CD14-positive monocyte (primary cell): ENCODE results near the gene SMYD3. TPM values are rescaled to one million over a fixed set of nuclear protein-coding genes. Genes with fewer than 3 reads are reported as not detected.

Experiments used
- DNase-seq, 3 donors: peaks; one replicate each; pipeline ENCODE4 v3.0.0-alpha.2; 2011 to 2022
- H2AFZ ChIP-seq: 2 replicates; pipeline ENCODE4 v1.6.0; 2012; ENCODE audit warnings: mild to moderate bottlenecking, low read depth, low read length, inconsistent platforms; ENCODE audit not compliant: insufficient read depth, poor library complexity, severe bottlenecking
- H3K27ac ChIP-seq, 2 donors: 1 replicate in 1 of 2; 2 replicates in 1 of 2; pipeline ENCODE4 v1.5.1; 2012 to 2013; ENCODE audit warnings: low read length in 2 of 2, control low read depth in 1 of 2, inconsistent platforms in 1 of 2, low read depth in 1 of 2, mild to moderate bottlenecking in 1 of 2
- H3K27me3 ChIP-seq, 2 donors: one replicate each; pipeline versions ENCODE4 v1.6.0 to v1.6.1; 2011 to 2013; ENCODE audit warnings: low read length in 2 of 2; ENCODE audit not compliant: control insufficient read depth in 2 of 2, insufficient read depth in 2 of 2
- H3K36me3 ChIP-seq, 2 donors: replicated peaks in 1 of 2; 1 replicate in 1 of 2; 2 replicates in 1 of 2; pipeline versions ENCODE4 v1.5.1 to v1.6.1; 2012 to 2013; ENCODE audit warnings: low read length in 2 of 2, control low read depth in 1 of 2, inconsistent platforms in 1 of 2, mild to moderate bottlenecking in 1 of 2; ENCODE audit not compliant: insufficient read depth in 2 of 2, control insufficient read depth in 1 of 2
- H3K4me1 ChIP-seq, 2 donors: 1 replicate in 1 of 2; 2 replicates in 1 of 2; pipeline versions ENCODE4 v1.5.1 to v1.6.1; 2012 to 2013; ENCODE audit warnings: low read length in 2 of 2, control low read depth in 1 of 2, inconsistent platforms in 1 of 2, mild to moderate bottlenecking in 1 of 2, moderate library complexity in 1 of 2; ENCODE audit not compliant: insufficient read depth in 2 of 2, control insufficient read depth in 1 of 2
- H3K4me2 ChIP-seq: replicated peaks from 2 replicates; pipeline ENCODE3; 2012; ENCODE audit warnings: low read length, moderate library complexity, mild to moderate bottlenecking; ENCODE audit not compliant: poor library complexity, severe bottlenecking; ENCODE audit errors: extremely low read depth
- H3K4me3 ChIP-seq, 3 experiments: fragments of 200-600 bp in 1 of 3; sonication (generic) in 1 of 3; replicated peaks in 1 of 3; 1 replicate in 2 of 3; 2 replicates in 1 of 3; pipeline ENCODE4 v1.5.1; 2011 to 2013; ENCODE audit warnings: low read length in 3 of 3, mild to moderate bottlenecking in 3 of 3, control low read depth in 2 of 3, low read depth in 2 of 3, inconsistent platforms in 1 of 3, moderate library complexity in 1 of 3
- H3K79me2 ChIP-seq: 2 replicates; pipeline ENCODE4 v1.6.0; 2012; ENCODE audit warnings: mild to moderate bottlenecking, control low read depth, inconsistent platforms, low read length, moderate library complexity; ENCODE audit not compliant: insufficient read depth
- H3K9ac ChIP-seq: 2 replicates; pipeline ENCODE4 v1.6.0; 2017; ENCODE audit warnings: low read length, mild to moderate bottlenecking; ENCODE audit not compliant: insufficient read depth, poor library complexity, severe bottlenecking
- H3K9me3 ChIP-seq, 2 donors: replicated peaks in 1 of 2; 1 replicate in 1 of 2; 2 replicates in 1 of 2; pipeline versions ENCODE4 v1.5.1 to v1.6.1; 2012 to 2013; ENCODE audit warnings: low read length in 2 of 2, control low read depth in 1 of 2; ENCODE audit not compliant: control insufficient read depth in 1 of 2, insufficient read depth in 1 of 2
- H4K20me1 ChIP-seq: 2 replicates; pipeline ENCODE4 v1.6.0; 2012; ENCODE audit warnings: mild to moderate bottlenecking, low read length, control low read depth, moderate library complexity; ENCODE audit not compliant: insufficient read depth
- H3K27ac Mint-ChIP-seq, 7 donors: one replicate each; pipeline ENCODE4 v1.8.0; 2020; ENCODE audit warnings: mild to moderate bottlenecking in 7 of 7, mixed read lengths in 7 of 7, moderate library complexity in 6 of 7, inconsistent platforms in 2 of 7
- H3K27me3 Mint-ChIP-seq, 3 donors: one replicate each; pipeline ENCODE4 v1.8.0; 2021 to 2022; ENCODE audit warnings: low read depth in 3 of 3, mild to moderate bottlenecking in 3 of 3, mixed read lengths in 3 of 3, moderate library complexity in 3 of 3, inconsistent platforms in 1 of 3
- H3K36me3 Mint-ChIP-seq, 2 donors: one replicate each; pipeline ENCODE4 v1.8.0; 2020; ENCODE audit warnings: mixed read lengths in 2 of 2, inconsistent platforms in 1 of 2, mild to moderate bottlenecking in 1 of 2
- H3K4me1 Mint-ChIP-seq: one replicate; pipeline ENCODE4 v1.8.0; 2020; ENCODE audit warnings: mild to moderate bottlenecking, mixed read lengths
- H3K4me3 Mint-ChIP-seq, 2 donors: one replicate each; pipeline ENCODE4 v1.8.0; 2020; ENCODE audit warnings: mild to moderate bottlenecking in 2 of 2, mixed read lengths in 2 of 2, moderate library complexity in 1 of 2
- H3K9me3 Mint-ChIP-seq, 7 donors: one replicate each; pipeline ENCODE4 v1.8.0; 2020 to 2022; ENCODE audit warnings: mixed read lengths in 7 of 7, mild to moderate bottlenecking in 6 of 7, moderate library complexity in 6 of 7, inconsistent platforms in 2 of 7
- CTCF ChIP-seq: fragments of 200-600 bp; IDR thresholded peaks from one replicate; pipeline ENCODE4 v1.8.0; 2022; ENCODE audit warnings: antibody characterized with exemption, mild to moderate bottlenecking
- WGBS: methylation state at CpG from one replicate; pipeline ENCODE4 v1.1.5; 2013; ENCODE audit warnings: missing lambda C conversion rate; ENCODE audit not compliant: insufficient coverage; 5-methylcytosine and 5-hydroxymethylcytosine counted together
- intact Hi-C, 2 donors: fragments of 100-400 bp; cut with micrococcal nuclease; formaldehyde crosslinking; loops; one replicate each; pipeline versions ENCODE4 v1.15.0 to v1.15.1; 2023
- polyA plus RNA-seq, 3 donors: library from polyadenylated mRNA; depleted of rRNA in 1 of 3; unstranded in 2 of 3; stranded (reverse) in 1 of 3; fragments of 300-500 nt in 2 of 3; fragments of >200 nt in 1 of 3; fragmentation: Illumina TruSeq in 2 of 3; gene quantifications; 1 replicate in 2 of 3; 2 replicates in 1 of 3; pipeline ENCODE4 v1.2.3, GENCODE V29; 2012 to 2021

Gene SMYD3
- polyA plus RNA-seq, 3 donors = 2.7 to 8.4 (median 4.0) TPM

DNA sequence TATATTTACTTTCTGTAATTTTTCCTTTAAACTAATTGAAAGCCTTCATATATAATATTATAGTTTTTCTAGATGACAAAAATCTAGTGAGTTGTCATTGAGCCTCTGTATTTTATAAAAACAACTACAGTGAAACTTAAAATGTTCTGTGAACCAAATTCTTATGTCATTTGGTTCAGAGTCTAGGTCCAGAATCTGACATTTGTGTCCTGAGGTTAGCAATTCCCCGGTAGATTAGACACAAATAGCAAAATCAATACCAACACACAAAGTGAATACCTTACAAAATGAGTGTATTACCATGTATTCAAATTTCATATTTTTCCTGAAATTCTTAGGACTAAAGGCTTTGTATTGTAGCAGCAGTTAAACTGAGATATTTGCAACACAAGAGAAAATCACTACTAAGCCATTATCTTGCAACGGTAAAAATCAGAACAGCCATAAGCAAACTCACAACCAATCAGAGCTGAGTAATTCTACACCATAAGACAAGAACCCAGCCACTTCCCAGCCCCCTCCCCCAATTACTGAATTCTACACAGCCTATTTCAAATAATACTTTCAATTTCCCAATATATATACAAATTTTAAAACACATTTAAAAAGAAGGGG is 573.5 kb downstream of the SMYD3 start:
- WGBS = 100% methylated on average over 1 of the region's 2 CpGs
- H3K9me3 Mint-ChIP-seq = no peaks in the 10 kb centered on the region
- intact Hi-C loops = no loop called here

DNA sequence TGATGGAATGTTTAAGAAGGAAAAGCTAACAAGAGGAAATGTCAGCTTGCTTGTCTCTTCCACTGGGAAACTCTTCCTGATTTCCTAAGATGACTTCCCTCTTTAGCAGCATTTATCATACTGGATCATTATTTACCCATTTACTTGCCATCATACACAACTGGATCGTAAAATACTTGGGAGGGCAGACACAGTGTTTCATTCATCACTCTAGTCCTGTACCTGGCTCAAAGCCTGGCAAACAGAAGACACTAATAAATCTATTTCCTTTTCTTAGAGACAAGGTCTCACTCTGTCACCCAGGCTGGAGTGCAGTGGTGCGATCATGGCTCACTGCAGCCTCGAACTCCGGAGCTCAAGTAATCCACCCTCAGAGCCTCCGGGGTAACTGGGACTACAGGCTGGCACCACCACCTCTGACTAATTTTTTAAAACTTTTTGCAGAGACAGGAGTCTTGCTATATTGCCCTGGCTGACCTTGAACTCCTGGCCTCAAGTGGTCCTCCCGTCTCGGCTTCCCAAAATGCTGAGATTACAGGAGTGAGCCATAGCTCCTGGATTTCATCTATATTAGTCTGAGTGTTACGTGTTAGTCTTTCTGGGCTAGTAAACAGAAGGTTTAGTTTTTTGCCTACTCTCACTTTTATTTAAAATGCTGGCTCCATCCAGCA is 574.6 kb downstream of the SMYD3 start:
- Mint-ChIP-seq H3K36me3 (peaks cover 0 to 5% of the 10 kb centered on the region in 2 donors), H3K27me3 (peaks cover 0 to 1% (median 0%) of the 10 kb centered on the region in 3 donors), H3K4me1 (no peaks in the 10 kb centered on the region), H3K27ac (no peak overlapping the region), H3K4me3 (no peak overlapping the region), H3K9me3 (no peaks in the 10 kb centered on the region)
- no peaks in the 10 kb centered on the region for H3K36me3 ChIP-seq
- H3K4me2 ChIP-seq = no peak overlapping the region
- no peaks in the 10 kb centered on the region for H3K27me3 ChIP-seq
- 99% methylated on average over 7 of the region's 8 CpGs for WGBS
- H3K9me3 ChIP-seq = no peaks in the 10 kb centered on the region
- no peak overlapping the region for H3K9ac ChIP-seq
- H3K4me1 ChIP-seq = no peaks in the 10 kb centered on the region
- no peak overlapping the region for H3K27ac ChIP-seq
- H3K4me3 ChIP-seq = no peak overlapping the region
- intact Hi-C loops = no loop called here
- TF ChIP-seq CTCF = no peak
- H4K20me1 ChIP-seq = no peaks in the 10 kb centered on the region
- H3K79me2 ChIP-seq = no peaks in the 10 kb centered on the region
- no peak overlapping the region for H2AFZ ChIP-seq
- DNase-seq = no peak

More for the DNA sequence above, 573.5 kb downstream of the SMYD3 start:
- Mint-ChIP-seq H3K4me3 (no peak overlapping the region), H3K36me3 (peaks cover 0 to 5% of the 10 kb centered on the region in 2 donors), H3K4me1 (no peaks in the 10 kb centered on the region), H3K27me3 (peaks cover 0 to 1% (median 0%) of the 10 kb centered on the region in 3 donors), H3K27ac (no peak overlapping the region)
- no peak overlapping the region for H2AFZ ChIP-seq
- no peaks in the 10 kb centered on the region for H3K79me2 ChIP-seq
- no peaks in the 10 kb centered on the region for H3K4me1 ChIP-seq
- no peak for TF ChIP-seq CTCF
- H3K4me3 ChIP-seq = no peak overlapping the region
- no peaks in the 10 kb centered on the region for H3K36me3 ChIP-seq
- no peaks in the 10 kb centered on the region for H3K27me3 ChIP-seq
- H3K27ac ChIP-seq = no peak overlapping the region
- no peaks in the 10 kb centered on the region for H3K9me3 ChIP-seq
- no peak overlapping the region for H3K4me2 ChIP-seq
- H3K9ac ChIP-seq = no peak overlapping the region
- no peaks in the 10 kb centered on the region for H4K20me1 ChIP-seq
- DNase-seq = no peak
